ENCODE data around the gene UAP1.
"Not testable (repeated sequence)": the region's sequence is repeated elsewhere in the genome, so short reads cannot be mapped to it uniquely, and the experiment has no call there.

Gene UAP1

GRCh38 chr1:162566870-162567269 is 5.3 kb downstream of the UAP1 start:
- no peak for DNase-seq

- no peak for DNase-seq
Measured at GRCh38 chr1:162568802-162569201, 7.3 kb downstream of the UAP1 start.

GRCh38 chr1:162570718-162571117 is 9.2 kb downstream of the UAP1 start:
- DNase-seq, result no peak

- not testable (repeated sequence) for DNase-seq
Measured at GRCh38 chr1:162571121-162571520, 9.6 kb downstream of the UAP1 start.

GRCh38 chr1:162571696-162572095 is 10.2 kb downstream of the UAP1 start:
- DNase-seq, result no peak

- no peak for DNase-seq
Measured at GRCh38 chr1:162573136-162573535, 11.6 kb downstream of the UAP1 start.

- no peak for DNase-seq
Measured at GRCh38 chr1:162578071-162578700, 16.7 kb downstream of the UAP1 start.

GRCh38 chr1:162578936-162579335 is 17.4 kb downstream of the UAP1 start:
- no peak for DNase-seq

GRCh38 chr1:162580308-162580707 is 18.8 kb downstream of the UAP1 start:
- no peak for DNase-seq

- not testable (repeated sequence) for DNase-seq
Measured at GRCh38 chr1:162582901-162583300, 21.4 kb downstream of the UAP1 start.

GRCh38 chr1:162585101-162585500 is 23.6 kb downstream of the UAP1 start:
- DNase-seq, result not testable (repeated sequence)

- DNase-seq, result no peak
Measured at GRCh38 chr1:162587347-162587746, 25.8 kb downstream of the UAP1 start.

- no peak for DNase-seq
Measured at GRCh38 chr1:162587761-162588260, 26.3 kb downstream of the UAP1 start.

- DNase-seq, result no peak
Measured at GRCh38 chr1:162590101-162590500, 28.6 kb downstream of the UAP1 start.

- no peak for DNase-seq
Measured at GRCh38 chr1:162590686-162591085, 29.2 kb downstream of the UAP1 start.

GRCh38 chr1:162596514-162597170 is 35.1 kb downstream of the UAP1 start:
- DNase-seq, result no peak

GRCh38 chr1:162599451-162599850 is 37.9 kb downstream of the UAP1 start:
- no peak for DNase-seq

GRCh38 chr1:162603117-162603516 is 41.6 kb downstream of the UAP1 start:
- not testable (repeated sequence) for DNase-seq

GRCh38 chr1:162605225-162605927 is 43.9 kb downstream of the UAP1 start:
- no peak for DNase-seq

- DNase-seq, result no peak
Measured at GRCh38 chr1:162609306-162609705, 47.8 kb downstream of the UAP1 start.

- DNase-seq, result no peak
Measured at GRCh38 chr1:162612606-162613400, 51.3 kb downstream of the UAP1 start.

GRCh38 chr1:162616848-162617247 is 55.3 kb downstream of the UAP1 start:
- no peak for DNase-seq

- DNase-seq, result no peak
Measured at GRCh38 chr1:162617513-162617912, 56.0 kb downstream of the UAP1 start.

Measured in activated CD4-positive, alpha-beta T cell treated with anti-CD3 and anti-CD28 coated beads, Interleukin-2, amount 50 U/mL, for 48 hours (primary cell).